A204.1 (cell line): ENCODE data around the gene C19orf47.
"Not testable (repeated sequence)": the region's sequence is repeated elsewhere in the genome, so short reads cannot be mapped to it uniquely, and the experiment has no call there.

Source experiments
- FAIRE-seq: peaks from 2 replicates; lab custom pipeline; 2012; peaks lifted over from hg19 to GRCh38; lab: Jason Lieb, UNC

C19orf47 gene

DNA sequence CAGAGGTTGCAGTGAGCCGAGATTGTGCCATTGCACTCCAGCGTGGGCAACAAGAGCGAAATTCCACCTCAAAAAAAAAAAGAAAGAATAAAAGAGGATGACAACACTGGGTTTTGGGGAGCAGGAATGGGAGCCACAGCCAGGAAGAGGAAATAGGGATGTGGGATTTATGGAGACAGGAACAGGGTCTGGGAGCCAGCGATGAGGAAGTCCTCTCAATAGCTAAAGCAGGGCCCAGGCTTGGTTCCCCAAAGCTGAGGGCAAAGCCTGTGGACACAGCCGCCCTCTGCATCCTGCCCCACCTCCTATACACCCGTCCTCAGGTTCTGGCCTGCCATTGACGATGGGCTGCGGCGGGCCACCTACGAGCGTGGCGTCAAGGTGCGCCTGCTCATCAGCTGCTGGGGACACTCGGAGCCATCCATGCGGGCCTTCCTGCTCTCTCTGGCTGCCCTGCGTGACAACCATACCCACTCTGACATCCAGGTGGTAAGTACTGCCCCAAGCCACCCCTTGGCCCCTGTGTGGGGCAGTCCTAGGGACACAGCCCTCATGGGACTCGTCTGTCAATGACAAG is 28.2 kb upstream of the C19orf47 start:
- FAIRE-seq = no peak

DNA sequence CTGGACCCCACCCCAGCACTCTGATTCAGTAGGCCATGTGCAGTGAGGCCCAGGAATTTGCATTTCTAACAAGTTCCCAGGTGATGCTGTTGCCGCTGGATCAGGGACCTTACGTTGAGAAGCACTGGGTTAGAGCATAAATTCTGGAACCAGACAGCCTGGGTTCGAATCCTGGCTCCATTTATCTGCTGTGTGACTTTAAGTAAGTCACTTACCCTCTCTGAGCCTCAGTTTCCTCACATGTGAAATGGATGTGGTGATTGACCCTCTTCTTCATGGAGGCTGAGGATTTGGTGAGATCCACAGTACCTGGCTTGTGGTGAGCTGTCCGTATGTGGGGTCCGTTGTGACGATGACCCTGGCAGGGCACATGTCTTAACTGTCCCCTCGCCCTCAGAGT is 25.9 kb upstream of the C19orf47 start:
- FAIRE-seq = no peak

DNA sequence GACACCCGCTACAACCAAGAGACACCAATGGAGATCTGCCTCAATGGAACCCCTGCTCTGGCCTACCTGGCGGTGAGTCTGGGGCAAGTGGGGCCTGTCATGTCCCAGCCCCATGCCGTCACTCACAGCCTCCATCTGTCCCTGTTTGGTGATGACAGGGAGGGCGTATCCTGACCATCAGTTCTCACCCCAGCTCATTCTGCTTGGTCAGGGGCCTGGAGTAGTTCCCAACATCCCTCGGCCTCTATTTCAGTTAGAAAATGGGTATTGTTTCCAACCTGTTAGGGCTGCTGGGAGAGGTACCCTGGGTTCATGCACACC is 23.6 kb upstream of the C19orf47 start:
- no peak for FAIRE-seq

DNA sequence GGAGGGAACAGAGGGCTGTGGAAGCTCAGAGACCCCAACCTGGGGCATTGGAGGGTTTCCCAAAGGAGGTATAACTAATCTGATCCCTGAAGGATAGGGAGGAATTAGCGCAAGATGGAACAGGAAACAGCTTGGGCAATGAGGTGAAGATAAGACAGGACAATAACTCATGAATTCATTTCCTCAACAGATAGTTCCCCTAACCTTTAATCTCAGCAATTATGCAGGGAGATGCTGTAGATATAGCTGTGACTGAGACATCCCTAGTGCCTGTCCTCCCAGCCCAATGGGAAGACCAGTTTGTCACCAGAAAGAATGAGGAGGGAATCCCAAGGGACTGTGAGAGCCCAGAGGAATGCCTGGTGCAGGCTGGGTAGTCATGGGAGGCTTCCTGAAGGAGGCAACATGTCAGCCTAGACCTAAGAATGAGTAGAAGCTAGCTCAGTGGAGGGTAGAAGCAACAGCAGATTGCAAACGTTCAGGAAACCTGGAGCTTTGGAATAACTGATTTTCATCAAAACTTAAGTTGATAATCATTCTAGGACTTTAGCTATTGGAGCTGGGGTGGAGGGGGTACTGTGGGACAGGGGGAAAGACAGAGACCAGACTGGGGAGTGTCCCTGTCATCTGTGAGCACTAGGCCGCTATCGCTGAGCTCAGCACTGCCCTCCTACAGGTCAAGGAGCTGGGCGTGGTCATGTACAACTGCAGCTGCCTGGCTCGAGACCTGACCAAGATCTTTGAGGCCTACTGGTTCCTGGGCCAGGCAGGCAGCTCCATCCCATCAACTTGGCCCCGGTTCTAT is 23.0 kb upstream of the C19orf47 start:
- FAIRE-seq = no peak

DNA sequence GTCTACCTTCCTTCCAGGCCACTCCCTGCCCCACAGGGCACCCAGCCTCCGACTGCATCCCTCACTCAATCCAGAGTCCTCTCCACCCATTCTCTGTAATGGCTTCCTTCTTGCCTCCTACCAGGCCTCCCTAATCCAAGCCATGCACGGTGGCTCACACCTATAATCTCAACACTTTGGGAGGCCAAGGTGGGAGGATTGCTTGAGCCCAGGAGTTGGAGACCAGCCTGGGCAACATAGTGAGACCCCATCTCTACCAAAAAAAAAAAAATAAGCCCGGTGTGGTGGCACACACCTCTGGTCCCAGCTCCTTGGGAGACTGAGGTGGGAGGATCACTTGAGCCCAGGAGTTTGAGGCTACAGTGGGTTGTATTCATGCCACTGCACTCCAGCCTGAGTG is 22.1 kb upstream of the C19orf47 start:
- FAIRE-seq = not testable (repeated sequence)

DNA sequence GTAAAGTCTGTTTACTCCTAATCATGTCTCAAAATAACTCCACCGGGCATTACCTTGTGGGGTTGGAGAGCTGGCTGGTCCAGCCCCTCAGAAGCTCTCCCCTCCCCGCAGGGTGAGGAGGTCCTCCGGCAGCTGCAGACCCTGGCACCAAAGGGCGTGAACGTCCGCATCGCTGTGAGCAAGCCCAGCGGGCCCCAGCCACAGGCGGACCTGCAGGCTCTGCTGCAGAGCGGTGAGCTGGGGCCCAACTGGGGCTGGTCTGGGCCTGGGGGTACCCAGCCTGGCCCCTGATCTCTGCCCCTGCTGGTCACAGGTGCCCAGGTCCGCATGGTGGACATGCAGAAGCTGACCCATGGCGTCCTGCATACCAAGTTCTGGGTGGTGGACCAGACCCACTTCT is 21.6 kb upstream of the C19orf47 start:
- no peak for FAIRE-seq

DNA sequence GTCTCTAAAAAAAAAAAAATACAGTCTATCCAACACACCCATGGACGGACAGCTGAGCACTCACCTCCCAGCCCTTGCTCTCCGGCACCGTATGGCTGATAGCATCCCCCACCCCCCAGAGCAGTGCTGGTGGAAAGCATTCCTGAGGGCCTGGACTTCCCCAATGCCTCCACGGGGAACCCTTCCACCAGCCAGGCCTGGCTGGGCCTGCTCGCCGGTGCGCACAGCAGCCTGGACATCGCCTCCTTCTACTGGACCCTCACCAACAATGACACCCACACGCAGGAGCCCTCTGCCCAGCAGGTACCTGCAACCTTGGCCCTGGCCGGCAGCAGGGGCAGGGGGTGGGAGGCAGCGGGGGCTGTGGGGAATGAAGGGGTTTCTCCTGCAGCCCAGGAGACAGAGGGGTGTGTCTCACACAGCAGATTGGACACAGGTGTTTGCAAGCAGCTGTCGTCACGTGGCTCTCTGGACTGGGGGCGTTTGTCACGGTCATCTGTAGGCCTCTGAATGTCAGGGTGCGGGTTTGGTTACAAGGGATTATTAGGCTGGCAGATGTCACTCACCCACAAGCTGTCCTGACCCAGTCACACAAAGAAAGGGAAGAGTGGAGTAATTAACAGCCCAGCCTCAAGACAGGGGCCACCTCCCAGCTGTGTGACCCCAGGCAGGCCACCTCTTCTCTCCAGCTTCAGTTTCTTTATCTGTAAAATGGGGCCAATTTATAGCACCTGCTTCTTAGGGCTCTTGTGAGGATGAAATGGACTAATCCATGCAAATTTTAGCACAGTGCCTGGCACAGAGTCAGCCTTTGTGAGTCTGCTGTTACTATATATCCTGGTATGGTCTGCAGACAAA is 19.6 kb upstream of the C19orf47 start:
- FAIRE-seq = no peak

DNA sequence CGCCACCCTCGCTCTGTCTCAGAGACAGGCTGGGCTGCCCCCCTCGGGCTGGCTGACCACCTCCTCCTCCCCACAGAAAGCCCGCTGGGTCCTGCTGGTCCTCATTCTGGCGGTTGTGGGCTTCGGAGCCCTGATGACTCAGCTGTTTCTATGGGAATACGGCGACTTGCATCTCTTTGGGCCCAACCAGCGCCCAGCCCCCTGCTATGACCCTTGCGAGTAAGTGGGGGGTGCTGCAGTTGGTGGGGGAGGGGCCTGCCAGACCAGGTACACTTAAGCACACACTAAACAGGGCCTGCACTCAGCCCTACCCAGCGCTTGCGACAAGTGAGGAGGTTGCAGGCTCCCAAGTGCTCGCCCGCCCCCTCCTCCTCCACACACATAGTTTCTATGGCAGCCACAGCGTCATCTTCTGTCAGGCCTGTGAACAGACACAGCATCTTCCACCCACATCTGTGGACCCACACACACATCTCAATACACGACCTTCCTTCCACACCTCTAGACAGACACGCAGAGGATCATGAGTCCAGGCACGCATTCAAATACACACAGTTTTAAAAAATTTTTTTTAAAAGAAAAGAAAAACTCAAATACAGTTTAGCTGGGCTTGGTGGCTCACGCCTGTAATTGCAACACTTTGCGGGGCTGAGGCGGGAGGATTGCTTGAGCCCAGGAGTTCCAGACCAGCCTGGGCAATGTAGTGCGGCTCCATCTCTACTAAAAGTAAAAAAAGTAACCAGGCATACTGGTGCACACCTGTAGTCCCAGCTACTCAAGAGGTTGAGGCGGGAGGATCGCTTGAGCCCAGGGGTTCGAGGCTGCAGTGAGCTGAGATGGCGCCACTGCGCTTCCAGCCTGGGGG is 18.7 kb upstream of the C19orf47 start:
- FAIRE-seq = no peak

DNA sequence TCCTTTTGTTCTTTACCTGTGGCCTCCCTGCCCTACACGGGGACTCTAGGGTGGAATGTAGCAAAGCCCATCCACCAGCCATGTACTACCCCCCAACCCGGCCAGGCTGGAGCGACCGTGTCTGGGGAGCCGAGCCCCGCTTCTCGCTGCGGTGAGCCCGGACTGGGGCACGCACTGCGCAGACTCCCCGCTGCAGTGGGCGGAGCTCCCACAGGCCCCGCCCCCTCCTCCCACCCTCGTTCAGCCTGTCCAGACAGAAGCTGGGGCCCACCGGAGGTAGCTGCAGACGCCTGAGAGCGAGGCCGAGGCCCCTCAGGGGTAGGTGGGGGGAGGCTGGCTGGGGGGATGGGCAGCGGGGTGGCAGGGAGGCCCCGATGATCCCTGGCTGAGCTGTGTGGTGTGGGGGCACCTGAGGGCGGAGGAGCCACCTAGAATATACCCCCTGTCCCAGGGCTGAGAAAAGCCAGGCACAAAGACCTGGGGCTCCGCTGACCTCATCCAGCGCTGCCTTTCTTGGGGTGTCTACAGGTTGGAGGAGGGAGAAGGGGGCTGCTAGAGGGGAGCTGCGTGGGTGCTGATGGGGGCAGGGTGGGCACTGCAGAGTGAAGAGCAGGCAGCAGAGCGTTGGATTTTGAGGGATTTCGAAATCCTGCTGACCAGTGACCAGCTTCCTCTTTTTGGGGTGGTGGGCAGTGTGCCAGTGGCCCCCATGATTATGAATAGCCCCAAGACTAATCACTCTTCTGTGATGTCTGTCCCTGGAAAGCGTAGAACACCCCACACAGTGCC is 17.6 kb upstream of the C19orf47 start:
- FAIRE-seq = no peak

DNA sequence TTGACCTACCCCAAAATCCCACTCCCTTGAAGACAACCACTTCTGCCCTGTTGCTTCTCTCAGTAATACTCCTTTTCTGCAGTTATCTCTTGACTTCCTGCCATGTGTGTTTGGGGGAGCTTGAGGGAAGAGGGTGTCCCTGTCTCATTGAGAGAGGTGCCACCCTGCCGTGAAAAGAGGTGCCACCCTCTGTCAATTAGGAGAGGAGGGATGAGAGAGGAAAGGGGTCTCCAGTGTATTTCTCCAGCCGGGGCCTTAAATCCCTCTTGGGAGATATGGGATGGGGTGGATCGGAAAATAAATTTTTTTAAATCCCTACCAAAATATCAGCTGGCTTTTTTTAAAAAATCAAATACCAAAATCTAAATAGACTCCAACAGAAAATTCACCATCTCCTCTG is 16.8 kb upstream of the C19orf47 start:
- FAIRE-seq = no peak

DNA sequence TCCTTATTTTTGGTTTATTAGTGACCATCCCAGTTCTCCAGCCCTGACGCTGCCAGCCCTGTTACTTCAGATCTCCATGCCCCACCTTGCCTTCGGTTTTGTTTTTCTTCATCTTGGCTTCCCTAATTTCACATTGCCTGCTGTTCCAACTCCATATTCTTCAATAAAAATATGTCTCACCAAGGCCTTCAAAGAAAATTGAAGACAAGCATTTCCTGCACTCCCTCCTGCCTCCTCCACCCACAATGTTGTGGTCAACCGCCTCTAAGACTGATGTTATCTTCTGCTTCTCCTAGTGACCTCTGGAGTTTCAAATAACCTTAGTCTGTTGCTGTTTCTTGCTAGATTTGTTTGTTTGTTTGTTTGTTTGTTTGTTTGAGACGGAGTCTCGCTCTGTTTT is 14.9 kb upstream of the C19orf47 start:
- FAIRE-seq = no peak

DNA sequence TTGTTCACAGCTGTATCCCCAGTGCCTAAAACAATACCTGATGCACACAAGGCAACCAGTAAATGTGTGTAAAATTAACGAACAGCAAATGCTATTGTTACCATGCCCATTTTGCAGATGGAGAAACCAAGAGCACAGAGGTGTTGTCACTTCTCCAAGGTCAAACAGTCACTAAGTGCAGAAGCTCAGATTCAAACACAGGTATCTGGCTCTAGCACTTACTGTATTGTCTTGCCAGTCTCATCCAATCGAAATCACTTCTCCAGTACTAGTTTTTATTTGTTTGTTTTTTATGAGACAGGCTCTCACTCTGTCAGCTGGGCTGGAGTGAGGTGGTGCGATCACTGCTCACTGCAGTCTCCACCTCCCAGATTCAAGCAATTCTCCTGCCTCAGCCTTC is 14.0 kb upstream of the C19orf47 start:
- FAIRE-seq = no peak

DNA sequence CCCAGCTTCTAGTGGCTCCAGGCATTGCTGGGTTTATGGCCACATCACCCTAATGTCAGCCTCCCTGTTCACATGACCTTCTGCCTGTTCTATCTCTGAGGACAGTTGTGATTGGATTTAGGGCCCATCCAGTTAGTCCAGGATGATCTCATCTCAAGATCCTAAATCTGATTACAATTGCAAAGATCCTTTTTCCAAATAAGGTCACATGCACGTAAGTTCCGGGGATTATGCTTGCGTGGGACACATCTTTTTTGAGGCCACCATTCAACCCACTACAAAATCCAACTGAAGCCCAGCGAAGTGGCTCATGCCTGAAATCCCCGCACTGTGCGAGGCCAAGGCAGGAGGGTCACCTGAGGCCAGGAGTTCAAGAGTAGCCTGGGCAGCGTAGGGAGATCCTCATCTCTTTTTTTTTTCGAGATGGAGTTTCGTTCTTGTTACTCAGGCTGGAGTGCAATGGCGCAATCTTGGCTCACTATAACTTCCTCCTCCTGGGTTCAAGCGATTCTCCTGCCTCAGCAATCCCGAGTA is 12.6 kb upstream of the C19orf47 start:
- no peak for FAIRE-seq

DNA sequence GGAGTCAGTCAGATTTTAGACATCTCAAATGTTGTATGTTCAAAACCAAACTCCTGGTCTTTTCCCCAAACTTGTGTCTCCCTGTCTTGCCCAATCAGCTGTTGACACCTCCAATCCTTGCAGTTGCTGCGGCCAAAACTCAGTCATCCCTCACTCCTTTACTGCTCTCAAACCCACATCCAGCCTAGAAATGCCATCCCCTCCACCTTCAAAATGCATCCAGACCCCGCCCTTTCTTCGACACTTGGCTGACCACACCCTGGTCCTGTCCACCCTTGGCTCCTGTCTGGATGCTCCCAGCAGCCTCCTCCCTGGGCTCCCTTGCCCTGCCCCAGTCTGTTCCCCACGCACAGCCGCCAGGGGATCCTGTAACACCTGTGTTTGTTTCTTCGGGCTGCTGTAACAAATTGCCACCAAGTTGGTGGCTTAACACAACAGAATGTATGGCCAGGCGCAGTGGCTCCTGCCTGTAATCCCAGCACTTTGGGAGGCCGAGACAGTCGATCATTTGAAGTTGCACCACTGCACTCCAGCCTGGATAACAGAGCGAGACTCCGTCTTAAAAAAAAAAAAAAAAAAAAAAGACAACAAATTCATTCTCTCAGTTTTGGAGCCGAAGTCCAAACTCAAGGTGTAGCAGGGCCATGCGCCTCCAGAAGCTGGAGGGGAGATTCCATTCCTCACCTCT is 12.0 kb upstream of the C19orf47 start:
- FAIRE-seq = no peak

DNA sequence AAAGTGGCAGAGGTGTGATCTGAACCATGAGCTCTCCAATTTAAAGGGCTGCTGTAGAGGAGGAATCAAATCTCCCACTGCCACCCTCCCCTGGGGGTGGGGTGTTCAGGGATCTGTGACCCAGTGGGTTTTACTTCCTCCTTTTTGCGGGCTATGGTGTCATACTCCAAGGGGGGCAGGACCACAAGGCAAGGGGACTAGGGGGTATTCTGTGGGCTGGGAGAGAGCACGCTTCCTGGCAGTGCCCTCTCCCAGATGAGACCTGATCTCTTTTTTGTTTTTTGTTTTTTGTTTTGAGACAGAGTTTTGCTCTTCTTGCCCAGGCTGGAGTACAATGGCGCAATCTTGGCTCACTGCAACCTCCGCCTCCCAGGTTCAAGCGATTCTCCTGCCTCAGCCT is 10.6 kb upstream of the C19orf47 start:
- no peak for FAIRE-seq

DNA sequence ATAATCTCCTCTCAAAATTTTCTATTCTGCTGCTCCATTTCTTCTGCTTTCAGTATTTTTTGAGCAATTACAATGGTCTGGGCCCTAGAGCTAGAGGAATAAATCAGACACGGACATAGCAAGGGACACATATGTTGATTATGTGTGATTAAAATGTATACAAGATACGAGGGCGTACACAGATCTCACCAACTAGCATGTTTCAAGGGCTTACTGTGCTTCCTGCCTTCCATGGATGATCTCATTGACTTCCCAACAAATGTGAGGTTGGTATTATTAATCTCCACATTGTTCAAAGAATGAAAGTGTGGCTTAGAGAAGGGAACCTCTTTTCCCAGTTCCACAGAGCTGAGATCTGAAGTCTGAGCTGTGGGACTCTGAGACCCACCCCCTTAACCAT is 9.4 kb upstream of the C19orf47 start:
- FAIRE-seq = no peak

DNA sequence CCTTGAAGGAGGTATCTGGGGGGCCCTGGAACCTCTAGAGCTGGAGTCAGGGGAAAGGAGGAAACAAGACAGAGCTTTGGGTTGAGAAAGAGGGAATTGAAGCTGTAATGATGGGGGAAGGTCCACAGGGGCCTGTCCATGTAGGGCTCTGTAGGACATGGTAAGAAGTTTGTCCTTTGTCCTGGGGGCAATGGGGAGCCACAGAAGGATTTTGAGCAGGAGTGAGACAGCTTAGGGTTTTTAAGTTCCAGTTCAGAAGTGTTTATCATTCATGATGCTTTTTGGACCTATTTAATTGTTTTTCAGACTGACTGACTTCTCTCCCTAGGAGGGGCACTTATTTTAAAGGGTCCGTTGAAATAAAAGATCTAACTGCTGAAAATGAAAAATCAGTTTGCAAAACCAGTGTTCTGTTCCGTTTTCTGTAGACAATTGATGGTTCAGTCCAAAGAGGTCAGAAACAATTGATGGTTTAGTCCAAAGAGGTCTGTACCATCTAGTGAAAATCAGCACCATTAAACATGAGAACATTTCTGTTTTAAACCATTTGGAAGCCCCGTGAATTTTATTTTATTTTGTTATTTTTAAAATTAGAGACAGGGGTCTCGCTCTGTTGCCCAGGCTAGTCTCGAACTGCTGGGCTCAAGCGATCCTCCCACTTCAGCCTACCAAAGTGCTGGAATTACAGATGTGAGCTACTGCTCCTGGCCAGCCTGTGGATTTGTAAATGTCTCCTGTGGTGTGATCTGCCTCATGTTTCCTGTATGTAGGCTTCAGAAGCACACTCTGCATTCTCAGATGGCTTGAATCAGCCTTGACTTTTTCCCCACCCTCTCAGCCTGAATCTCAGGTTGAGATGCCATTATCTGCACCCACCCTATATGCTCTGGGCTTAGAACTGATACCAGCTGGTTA is 8.7 kb upstream of the C19orf47 start:
- no peak for FAIRE-seq

DNA sequence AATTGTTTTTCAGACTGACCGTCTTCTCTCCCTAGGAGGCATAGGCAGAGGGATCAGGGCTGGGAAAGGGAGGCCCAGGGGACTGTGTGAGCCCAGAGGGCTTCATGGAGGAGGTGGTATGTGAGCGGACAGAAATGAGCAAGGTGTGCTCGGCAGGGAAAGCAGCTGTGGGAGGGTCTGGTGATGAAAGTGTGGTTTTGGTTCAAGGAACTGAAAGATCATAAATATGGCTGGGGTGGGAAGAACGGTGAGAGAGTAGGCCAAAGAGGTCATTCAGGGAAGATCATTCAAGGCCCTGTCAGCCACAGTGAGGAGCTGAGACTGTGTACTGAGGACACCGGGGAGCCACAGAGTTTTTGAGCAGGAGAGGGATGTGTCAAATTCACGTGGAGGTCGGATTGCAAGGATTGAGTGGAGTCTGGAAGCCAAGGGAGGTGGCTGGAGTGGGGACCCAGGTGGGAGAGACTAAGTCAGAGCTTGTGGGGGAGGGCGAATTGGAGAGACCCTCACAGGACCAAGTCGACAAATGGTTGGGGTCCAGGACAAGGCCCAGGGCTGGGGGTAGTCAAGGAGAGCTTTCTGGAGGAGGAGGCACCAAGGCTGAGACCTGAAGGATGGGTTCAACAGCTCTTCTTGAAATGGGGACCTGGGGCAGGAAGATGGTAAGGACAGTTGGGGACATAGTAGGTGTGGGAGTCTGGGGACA is 7.9 kb upstream of the C19orf47 start:
- FAIRE-seq = no peak

DNA sequence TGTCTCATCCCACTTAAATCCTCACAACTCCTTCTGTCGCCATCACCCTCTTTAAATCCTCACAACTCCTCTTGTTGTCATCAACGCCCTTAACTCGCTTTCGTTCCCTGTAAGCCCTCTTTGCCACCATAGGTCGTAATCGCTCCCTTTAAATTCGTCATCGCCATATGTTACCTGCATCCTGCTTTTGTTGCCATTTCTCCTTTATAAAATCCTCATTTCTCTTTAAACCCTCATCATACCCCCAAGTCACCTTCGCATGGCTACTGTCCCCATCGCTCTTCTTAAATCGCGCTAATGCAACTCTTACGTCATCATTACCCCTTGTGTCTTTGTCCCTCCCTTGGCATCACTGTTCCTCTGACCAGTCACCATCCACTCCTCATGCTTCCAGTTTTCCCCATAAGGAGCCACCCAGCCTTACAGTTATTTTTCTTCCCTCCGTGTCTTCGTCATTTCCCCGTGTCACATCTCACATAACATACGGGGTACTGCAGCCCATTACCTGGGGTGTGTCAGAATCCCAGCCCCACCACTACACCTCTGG is 837 bp upstream of the C19orf47 start:
- FAIRE-seq = no peak
